Activated CD8-positive, alpha-beta memory T cell treated with anti-CD3 and anti-CD28 coated beads for 24 hours (primary cell): Measurements from ENCODE around the gene H3-3A.
A peak's percentile ranks its signal among the peaks of the same experiment; 100 is the strongest.

Experiments
- DNase-seq: peaks from one replicate; pipeline ENCODE4 v3.0.0-alpha.2; 2020

H3-3A gene

DNA sequence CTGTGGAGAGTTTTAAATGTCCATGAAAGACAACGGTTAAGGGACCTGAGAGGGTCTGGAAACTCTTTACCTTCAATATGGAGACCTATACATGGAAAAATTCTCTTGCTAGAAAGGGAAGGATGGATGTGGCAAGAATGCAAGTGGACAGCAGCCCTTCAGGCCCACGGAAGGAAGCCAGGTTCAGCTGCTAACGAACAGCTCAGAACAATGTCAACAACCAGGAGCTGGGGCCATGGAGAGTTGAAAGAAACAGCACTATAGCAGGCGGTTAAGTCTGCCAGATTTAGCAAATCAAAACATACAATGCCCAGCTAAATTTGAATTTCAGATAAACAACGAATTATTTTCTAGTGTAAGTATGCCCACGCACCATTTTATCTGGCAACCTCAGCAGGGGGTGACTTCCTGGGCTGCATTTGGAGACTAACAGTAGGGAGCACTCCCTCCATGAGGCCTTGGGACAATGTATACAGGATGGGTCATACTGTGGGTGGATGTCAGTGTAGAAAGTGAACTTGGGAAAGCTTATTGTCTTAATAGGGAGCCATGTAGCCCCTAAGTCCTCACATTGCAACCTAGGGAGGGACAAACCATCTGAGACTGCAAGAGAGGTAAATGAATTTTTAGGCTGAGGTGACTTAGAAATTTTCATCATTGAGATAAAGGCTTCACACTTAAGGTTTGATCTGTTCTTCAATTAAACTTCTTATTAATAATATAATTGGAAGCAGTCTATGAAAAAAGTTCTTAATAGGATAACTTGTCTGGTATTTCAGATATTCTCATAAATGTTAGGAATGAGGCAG is 7.8 kb upstream of the H3-3A start:
- DNase-seq: no peak

DNA sequence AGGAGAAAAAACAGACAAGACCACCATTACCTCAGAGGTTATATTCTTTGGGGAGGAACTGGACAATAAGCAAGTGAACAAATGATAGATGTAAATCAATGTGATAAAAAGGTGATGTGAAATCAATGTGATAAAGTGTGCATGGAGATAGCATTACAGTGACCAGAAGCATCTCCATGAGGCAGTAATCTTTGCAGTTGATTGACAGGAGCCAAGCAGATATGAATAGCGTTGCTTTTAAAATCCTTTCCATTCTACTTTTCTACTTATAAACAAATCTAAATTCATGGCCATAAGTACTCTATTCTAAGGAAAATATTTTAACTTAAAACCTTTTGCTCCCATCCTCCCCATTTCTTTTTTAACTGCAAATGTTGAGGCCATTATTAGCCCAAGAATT is 2.8 kb upstream of the H3-3A start:
- no peak for DNase-seq

DNA sequence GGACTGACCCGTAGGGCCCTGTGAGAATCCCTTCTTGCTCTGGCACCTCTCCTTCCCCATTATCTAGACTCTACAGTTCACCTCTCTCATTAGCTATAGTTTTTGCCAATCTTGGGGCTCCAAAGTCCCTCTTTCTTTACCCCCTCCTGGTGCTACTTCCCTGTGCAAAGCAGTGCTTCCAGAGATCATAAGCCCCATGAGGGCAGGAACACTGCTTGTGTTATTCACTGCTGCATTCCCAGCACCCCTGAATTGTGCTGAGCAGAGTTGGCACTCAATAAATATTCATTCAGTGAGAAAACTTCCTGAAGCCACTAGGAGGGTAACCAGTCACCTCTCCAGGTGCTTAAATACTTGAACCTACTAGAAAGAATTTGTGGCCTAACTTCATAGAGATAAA is 2.1 kb upstream of the H3-3A start:
- DNase-seq: no peak

DNA sequence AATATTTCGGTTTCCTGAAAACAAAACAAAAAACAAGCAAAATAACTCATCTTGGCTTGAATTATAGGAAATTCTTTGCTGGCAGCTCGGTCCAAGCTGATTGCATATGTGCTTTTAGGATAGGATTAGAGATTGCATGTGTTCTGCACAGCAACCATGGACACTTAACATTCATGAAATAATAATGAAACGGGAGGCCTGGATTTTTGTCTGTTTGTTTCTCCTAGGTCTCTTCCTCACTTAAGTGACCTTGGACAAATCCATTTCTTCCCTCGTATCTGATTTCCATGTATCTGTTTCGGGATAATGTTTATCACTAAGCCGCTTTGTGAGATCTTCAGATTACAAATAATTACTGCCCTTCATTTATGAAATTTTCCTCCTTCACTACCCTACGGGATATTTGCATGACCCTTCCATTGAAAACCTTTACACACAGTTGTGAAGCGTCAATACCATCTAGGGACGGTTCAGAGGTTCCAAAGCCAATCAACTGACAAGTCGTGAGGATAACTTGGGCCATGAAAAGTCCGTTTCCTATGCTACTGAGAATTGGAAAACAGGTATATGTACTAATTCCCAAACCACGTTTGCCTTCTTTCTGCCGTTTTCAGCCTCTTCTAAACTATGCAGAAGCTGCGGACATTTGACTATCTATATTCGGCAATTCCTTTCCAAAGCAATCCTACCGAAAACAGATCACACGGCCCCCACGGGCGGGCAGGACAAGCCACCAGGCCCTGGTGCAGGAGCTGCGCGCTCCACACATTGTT is 1.3 kb upstream of the H3-3A start:
- no peak for DNase-seq

DNA sequence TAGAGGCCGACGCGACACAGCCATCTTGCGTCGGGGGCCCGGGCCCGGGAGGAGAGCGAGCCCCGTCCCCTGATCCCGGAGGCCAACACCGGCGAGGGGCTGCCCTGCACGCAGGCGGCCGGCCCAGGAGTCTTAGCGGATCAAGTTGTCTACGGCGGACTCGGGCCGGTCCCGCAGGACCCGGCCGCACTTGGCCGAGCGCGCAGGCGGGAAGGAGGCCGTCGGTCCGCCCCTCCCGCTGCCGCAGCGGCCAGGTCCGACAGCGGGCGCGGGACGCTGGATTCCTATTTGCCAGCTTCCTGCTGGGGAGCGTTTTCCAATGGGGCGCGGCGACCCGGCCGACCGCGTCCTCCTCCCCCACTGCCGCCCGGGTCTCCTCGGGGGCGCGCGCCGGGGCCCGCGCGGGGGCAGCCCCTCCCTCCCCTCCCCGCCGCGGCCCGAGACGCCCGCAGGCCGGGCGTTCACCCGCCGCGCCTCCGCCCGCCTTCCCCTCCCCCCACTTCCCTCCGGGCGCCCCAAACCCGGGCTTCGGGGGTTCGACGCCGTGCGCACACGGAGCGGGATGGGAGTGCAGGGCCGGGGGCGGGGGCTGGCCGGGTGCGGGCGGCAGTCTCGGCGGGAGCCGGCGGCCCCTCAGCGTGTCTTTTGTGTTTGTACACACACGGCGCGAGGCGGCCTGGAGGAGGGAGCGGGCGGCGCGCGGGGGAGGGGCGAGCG is 517 bp upstream of the H3-3A start:
- no peak for DNase-seq

DNA sequence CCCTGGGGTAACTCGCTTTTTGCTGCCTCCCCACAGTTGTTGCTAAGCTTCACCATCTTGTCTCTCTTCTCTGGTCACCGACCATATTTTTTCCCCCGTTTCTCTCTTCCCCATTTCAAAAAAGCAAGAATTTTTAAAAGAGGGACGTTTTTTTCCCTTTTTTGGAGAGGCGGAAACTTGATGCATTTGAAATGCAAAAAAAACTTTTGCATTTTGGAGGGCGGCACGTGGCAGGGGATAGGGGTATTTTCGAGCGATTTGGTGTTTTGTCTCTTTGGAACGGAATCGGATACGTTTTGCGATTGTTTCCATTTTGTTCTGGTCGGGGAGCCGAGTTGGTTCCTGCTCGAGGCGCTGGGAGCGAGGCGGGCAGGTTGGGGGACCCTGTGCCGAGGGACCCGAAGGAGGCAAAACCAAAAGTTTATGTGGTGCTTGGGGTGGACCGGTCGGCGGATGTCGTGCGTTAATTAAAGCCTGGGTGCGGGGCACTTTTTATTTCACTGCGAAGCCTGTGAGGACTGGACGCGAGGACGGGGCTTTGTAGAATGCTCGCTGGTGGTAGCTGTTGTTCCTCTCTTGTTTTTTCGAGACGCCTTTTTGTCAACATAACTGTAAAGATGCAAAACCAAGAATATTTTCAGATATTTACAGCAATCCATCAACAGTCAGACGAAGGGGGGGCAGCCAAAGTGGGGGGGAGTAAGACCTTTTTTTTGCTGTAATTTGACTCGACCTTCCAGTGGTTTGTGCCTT is 884 bp downstream of the H3-3A start:
- DNase-seq: peak; percentile 82

DNA sequence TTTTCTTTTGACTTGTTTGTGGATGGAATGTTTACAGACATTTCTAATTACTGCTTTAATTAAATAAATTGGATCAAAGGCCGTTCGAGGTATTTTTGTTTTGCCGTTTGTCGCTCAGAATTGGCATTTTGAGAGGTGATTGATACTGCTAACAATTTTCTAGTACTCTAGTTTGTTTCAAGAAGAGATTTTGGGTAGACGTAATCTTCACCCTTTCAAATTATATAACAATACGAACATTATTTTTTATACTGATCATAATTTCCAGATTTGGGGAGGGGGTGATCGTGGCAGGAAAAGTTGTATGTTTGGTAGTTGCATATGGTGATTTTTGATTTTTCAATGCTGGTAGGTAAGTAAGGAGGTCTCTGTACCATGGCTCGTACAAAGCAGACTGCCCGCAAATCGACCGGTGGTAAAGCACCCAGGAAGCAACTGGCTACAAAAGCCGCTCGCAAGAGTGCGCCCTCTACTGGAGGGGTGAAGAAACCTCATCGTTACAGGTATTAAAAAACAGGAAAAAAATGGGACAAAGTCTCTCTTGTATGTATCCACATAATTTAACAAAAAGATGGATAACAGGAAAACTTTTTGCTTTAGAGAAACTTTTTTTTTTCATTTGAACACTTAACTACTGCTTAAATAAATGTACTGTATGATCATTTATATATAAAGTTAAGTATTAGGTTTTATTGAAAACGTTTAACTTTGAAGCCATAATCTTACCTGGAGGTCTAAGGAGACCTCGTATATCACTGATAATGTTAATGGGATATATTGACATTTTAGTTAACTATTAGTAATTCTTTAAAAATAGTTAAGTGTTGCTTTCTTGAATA is 1.7 kb downstream of the H3-3A start:
- no peak for DNase-seq

DNA sequence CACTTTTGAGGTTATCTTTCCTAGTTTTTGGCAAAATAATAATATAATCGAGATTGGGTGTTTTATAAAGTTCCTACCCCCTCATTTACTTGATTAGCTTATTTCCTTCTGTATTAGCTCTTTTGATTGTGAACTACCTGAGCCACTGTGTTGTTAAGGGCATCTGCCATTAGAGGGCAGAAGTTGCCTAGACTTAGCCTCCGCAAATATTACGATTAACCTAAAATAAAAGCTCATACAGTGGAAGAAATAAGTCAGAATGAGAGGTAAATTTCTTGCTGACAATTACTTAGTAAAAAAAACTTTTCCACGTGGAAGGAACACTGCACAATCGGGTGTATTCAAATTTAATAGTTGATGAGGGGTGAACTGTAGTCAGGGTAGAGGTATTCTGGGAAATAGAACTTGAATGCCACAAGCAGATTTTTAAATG is 2.3 kb downstream of the H3-3A start:
- DNase-seq: no peak

DNA sequence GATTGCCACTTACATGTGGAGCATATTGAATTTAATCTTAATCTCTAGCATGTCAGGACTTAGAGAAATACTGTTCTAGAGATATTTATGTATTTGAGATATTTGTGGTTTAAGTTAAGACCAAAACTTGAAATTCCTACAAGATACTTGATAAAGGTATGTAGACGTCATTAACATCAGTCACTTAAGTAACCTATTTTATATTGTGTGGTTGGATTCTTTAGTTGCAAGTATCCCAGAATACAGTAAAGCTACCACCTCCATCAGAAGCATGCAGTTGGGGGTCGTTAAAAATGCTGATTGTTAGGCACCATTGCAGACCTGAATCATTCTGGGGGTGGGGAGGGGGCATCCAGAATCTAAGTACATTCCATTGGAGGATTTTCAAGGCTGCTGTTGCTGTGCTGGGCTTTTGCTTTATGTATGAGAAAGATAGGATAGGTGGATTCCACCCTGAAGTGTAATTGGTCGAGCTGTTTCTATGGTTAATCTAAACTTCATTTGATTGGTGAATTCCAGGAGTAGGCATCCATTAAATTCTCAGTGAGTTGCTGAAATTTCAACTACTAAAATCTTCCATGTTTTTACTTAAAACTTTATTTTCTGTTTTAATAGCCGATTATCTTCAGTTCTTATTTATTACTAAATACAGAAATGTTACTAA is 4.0 kb downstream of the H3-3A start:
- no peak for DNase-seq

DNA sequence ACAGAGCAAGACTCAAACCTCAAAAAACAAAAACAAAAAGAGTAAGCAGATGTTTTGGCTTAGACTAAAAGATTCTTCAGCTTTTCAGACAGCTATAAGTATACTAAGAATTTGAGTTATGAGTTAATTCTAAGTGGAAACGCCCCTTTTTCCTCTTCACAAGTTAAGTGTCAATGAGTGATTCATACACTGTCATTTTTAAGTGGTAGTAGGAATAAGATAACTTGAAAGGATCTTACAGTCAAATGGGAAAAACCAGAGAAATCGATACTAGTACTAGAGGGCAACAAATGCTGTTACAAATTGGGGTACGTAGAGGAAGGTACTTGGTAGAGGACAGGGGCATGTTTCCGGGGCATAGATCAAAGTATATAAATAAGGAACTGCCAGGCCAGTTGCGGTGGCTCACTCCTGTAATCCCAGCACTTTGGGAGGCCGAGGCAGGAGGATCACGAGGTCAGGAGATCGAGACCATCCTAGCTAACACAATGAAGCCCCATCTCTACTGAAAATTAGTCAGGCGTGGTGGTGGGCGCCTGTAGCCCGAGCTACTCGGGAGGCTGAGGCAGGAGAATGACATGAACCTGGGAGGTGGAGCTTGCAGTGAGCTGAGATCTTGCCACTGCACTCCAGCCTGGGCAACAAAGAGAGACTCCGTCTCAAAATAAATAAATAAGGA is 7.4 kb downstream of the H3-3A start:
- DNase-seq: peak; percentile 64

DNA sequence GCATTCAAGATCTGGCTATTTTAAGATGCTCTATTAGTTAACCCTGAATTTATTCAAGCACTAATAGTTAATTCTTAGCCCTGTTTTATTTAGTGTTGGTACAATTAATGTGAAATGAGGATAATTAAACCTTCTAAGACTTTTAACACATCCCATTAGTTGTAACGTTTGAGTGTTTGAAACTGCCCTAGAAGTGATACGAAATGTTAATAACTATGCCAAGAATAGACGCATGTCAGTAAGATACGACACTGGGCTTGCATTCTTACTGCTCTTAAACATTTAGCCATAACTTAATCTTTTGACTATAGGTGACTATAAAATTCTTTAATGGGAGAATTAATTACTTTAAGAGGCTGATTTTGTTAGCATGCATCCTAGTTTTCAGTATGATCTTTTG is 9.8 kb downstream of the H3-3A start:
- no peak for DNase-seq

DNA sequence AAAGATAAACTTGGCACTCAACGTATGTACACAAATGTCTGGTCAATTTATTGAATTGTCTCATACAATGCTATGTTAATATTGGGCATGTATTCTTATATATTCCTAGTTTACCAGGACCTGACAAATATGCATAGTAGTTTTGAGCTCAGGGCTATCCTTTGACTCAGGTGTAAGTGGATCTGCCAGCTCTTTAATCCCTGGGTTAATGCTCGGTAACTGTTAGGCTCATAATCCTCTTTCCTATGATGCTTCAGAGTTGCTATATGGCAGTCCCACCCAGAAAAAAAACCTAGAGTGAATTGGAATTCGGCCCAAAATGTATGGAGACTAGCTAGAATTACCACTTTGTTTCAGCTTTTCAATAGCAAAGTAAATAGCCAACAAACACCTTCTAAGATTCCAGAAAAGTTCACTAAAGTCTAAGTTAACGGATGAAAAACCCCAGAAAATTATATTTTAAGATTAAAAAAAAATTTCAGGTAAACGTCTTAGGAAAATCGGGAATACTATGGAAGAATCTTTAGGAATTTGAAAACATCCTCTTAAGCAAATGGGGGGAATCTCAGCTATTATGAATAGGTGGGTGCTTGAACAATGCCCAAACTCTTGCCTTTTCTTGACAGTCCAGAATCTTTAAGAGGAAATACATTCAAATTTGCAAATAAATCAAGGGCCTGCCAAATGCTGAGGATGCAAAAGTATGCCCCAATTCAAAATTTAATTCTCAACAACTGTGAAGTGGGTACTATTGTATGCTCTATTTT is 10.9 kb downstream of the H3-3A start:
- no peak for DNase-seq

DNA sequence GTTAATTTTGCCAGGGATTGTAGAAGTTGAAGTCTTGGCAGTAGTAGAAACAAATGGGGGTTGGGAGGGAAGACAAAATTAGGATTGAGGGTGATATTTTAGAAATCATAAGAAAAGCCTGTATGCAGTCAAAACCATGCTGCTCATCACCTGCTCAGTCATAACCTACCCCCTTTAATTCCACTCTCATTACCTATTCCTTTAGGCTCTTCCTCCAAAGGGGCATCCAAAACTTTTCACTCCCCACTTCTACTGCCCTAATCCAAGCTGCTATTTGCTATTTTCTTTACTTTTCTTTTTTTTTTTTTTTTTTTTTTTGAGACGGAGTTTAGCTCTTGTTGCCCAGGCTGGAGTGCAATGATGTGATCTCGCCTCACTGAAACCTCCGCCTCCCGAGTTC is 11.5 kb downstream of the H3-3A start:
- DNase-seq: no peak

DNA sequence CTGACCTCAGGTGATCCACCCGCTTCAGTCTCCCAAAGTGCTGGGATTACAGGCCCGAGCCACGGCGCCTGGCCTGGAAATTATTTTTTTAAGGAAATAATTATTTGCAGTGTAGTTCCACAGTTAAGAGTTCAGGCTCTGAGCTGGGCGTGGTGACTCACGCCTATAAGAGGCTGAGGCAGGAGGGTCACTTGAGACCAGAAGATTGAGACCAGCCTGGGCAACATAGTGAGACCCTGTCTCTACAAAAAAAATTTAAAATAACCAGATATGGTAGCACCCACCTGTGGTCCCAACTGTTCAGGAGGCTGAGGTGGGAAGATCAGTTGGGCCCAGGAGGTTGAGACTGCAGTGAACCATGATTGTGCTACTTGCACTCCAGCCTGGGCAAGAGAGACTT is 13.9 kb downstream of the H3-3A start:
- no peak for DNase-seq

DNA sequence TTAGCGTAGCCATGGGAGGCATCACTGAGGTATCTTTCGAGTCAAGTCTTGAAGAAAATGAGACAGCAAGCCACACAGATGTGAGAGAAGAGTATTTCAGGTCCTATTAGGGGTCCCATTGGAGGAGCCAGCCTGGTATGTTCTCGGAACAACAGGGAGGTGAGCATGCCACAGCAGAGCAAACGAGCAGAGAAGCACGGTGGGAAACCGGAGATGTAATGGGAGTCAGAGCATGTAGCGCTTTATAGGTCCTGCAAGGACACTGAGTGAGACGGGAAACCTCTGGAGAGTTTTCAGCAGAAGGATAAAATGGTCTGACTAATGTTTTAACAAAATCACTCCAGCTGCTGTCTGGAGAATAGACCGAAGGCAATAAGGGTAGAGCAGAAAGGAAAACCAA is 15.9 kb downstream of the H3-3A start:
- no peak for DNase-seq

DNA sequence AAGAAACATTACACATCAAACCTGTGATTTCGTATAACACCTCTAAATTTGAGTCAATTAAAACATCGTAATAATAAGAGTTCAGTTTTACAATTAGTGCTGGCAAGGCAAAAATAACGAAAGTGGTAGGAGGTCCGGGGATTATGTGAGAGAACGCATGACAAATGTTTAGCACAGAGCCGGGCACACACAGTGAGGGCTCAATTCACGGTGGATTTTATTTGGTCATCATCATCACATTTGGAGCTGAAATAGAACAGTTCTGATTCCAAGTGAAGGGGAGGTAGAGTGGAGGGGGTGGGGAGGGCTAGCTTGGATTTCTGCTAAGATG is 20.0 kb downstream of the H3-3A start:
- DNase-seq: no peak

DNA sequence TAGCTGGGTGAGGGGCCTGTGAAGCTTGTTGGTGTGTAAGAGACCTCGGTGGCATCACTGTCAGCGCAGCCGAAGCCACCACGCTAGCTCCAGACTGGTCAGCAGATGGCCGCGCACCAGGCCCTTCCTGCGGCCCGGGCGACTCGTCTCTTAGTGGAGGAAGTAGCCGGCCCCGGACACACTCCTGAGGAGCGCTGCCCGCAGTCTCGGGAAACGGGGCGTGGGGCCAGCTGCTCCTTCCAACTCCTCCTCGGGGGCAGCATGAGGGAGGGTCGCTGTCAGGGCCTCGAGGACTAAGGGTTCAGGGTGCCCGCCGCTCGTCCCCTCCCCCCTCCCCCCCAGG is 20.4 kb downstream of the H3-3A start:
- DNase-seq: no peak

DNA sequence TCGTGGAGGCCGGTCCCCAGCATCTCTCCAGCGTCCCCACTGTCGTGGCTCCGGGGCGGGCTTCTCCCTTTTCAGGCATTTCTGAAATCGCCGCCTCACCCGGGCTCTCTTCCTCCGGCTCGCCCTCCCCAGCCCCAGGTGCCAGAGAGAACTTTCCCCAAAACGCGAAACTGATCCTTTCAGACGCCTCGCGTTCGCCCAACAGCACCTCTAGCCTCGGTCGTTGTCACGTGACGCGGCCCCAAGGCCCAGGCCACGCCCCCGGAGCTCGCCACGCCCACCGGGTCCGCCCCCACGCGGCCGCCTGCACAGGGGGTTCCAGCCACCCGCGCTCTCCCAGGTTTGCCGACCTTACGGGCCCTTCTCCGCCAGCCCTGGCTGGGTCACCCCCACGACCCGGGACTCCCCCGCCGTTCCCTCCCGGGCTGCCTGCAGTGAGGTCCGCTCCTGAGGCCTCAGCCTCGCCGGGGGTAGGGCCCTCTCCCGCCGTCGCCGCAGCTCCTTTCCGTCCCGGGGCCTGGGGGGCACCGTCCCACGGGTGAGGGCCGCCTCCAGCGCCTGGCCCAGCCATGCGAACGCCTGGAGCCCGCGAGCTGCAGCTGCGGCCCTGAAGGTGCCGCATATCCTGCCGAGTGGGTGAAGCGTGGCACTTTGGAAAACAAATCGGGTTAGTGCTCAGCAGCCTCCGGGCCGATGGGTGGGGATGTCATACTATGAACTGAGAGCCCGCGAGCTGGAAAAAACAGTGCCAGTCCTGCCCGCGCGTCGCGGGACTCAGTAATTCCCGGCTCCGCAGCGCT is 21.0 kb downstream of the H3-3A start:
- DNase-seq: peak; percentile 99

DNA sequence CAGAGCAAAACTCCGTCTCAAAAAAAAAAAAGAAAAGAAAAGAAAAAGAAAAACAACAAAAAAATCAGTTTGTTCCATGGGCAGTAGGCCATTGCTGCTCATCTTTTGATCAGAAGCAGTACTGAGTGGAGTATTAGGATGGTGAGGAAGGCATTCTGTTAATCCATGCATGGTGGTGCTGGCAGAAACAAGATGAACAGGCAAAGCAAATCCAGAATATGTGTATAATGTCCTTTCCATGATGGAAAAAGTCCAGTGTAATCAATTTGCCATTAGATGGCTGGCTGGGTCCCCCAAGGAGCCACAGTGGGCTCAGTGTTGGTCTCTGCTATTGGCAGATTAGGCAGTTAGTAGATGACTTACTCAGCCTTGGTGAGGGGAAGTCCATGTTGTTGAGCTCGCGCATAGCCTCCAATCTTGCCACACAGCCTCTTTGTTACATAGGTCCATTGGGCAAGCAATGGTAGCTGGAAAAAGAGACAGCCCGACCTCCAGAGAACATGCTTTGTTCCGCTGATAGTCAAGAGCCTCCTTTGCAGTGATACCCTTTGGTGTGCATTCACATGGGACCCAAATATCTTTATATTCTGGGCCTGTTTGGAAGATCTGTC is 23.3 kb downstream of the H3-3A start:
- no peak for DNase-seq
